ENCODE measurements around the gene ACOXL. TPM values are rescaled to one million over a fixed set of nuclear protein-coding genes. Genes with fewer than 3 reads are reported as not detected.

Gene ACOXL
- total RNA-seq, 1 donor from 2014 or later: not detected

DNA sequence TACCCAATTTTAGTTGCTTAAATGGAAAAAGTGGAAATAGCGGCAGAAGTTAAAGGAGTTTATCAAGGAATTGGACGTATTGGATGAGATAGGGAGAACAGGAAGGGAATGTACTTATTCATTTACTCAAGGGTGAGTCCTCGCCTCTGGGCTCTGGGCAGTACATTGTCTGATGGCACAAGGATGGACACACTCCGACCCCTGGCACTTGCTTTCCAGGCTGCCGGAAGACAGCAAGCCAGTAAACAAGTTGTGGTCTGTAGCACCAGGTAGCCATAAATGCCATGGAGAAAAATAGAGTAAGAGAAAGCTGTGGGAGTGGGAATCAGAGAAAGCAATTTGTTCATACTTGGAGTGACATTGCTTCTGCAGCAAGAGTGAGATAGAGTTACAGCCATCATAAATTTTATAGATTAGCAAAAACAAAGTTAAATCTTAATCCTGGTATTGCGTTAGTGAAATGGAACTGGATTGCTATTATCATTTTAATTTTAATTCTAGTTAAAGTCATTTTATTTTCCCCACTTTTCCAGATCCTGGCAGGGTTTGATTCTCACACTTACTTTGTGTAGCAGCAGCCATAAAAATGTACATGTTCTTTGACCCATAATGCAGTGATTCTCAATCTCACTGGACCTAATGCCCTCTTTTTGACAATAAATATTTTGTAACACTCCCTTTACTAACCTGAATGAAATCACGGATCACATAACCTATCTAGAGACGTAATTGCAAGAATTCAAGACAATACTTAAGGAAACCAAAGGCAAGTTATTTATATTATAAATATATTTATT is 252.5 kb downstream of the ACOXL start:
- no peak for FAIRE-seq
- DNase-seq (ENCODE audit: low spot score in 2 of 2): no peak

DNA sequence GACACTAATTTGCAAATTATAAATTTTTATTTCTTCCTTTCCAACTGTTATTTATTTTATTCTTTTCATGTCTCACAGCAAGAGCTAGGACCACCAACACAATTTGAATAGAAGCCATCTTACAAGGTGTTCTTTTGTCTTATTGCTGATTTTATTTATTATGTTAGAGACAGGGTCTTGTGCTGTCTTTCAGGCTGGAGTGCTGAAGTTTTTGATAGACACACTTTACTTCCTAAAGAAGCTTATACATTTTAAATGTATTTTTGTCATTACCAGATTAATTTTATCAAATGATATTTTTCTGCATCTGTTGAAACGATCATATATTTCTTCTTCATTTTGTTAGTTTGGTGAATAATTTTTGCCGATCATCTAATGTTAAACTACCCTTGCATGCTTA is 258.1 kb downstream of the ACOXL start:
- FAIRE-seq: no peak
- no peak for DNase-seq (ENCODE audit: low spot score in 2 of 2)

DNA sequence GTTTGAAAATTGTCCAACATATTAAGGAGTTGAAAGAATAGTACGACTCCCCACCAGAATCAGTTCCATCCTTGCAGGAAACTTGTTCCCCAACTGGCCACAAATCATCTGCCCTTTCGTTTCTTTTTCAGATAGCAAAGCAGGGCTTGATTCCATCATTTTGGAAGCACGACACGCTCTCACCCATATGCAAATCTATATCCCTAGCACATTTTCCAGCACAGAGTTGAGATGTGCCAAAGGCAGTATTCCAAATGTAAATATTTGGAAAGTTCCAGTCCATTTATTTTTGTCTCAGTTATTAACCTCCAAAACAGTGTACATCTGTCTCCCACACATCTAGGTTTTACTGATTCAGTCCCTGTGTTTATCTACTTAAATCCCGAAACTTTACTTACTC is 259.5 kb downstream of the ACOXL start:
- FAIRE-seq (no peak), DNase-seq (ENCODE audit: low spot score in 2 of 2) (no peak)

DNA sequence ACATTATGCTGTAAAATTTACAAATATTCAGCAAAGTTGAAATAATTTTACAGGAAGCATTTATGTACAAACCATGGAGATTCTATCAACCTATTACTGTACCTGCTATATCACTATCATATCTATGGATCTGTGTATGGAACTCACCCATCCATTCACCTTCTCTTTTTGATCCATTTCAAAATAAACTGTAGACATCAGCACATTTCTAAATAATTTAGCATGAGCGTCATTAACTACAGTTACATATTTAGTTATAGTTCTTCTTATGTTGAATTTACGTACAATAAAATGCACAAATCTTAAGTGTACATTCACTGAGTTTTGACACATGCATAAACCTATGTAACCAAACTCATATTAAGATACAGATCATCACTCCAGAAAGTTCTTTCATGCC is 260.5 kb downstream of the ACOXL start:
- no peak for DNase-seq (ENCODE audit: low spot score in 2 of 2)
- FAIRE-seq: no peak

DNA sequence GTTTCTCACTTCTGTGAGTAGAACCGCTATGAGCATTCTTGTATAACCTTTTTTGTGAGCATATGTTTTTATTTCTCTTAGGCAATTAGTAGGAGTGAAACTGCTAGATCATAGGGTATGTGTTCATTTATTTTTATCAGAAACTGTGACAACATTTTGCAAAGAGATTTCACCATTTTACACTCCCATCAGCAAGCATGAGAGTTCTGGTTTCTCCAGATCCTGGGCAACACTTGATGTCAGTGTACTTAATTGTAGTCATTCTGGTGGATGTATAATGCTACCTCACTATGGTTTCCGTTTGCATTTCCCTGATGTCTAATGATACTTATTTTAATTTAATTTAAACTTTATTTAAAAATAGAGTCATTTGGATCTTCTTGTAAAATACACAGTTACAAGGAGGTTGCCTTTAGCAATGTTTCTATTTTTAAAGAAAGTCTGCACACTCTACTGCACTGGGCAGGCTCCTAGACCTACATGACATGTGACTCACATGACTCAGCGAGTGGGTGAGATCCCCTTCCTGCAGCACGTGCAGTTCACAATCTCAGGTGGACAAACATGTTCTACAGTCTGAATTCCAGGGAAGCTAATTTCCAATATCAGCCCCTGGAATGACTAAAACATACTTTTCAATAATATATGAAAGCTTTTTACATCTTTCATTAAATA is 261.3 kb downstream of the ACOXL start:
- no peak for DNase-seq (ENCODE audit: low spot score in 2 of 2)
- no peak for FAIRE-seq

DNA sequence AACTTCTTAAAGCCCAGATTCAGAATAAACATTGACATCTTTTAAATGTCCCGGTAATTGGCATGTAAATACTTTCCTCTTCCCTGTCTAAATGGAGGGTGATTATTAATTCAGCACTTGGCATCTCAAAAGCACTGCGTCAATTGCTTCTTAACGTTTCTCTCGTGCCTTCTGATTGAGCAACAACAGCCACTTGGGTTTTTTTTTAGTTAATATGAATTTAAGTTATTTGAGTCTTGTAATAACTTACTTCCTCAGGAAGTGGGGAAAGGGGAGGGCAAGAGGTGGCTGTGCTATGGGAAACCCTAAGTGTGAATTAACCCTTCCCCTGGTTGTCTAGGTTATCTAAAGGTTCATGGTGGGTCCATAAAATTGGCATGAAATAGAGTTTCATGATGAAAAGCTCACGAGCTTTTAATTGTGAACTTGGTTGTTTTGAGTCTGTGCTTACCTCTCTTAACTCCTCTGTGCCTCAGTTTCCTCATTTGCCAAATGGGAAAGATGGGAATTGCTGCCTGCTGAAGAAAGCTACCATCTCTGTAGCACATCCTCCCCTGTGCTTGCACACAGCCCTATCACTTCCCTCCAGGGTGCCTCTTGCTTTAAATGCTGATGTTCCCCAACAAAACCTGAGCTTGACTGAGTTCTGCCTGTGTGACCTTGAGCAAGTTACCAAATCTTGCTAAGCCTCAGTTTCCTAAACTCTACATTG is 262.0 kb downstream of the ACOXL start:
- no peak for DNase-seq (ENCODE audit: low spot score in 2 of 2)
- FAIRE-seq: no peak

DNA sequence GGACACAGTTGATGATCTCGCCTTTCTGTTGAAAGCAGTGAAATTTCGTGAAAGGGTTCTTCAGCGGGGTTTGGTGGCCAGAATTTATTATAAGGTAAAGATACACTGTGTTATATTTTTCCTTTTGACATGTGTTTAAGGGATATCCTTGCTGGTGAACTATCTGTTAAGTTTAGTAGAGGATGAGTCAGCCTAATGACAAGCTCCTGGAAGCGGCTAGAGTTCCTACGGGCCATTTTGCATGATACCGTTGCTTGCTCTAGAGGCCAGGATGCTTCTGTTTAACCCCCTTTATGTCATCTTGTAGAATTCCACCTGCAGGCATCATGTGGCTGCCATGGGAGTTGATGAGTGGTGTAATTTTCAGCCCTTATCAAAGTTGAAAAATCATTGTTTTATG is 263.5 kb downstream of the ACOXL start:
- DNase-seq (ENCODE audit: low spot score in 2 of 2) (no peak), FAIRE-seq (no peak)

DNA sequence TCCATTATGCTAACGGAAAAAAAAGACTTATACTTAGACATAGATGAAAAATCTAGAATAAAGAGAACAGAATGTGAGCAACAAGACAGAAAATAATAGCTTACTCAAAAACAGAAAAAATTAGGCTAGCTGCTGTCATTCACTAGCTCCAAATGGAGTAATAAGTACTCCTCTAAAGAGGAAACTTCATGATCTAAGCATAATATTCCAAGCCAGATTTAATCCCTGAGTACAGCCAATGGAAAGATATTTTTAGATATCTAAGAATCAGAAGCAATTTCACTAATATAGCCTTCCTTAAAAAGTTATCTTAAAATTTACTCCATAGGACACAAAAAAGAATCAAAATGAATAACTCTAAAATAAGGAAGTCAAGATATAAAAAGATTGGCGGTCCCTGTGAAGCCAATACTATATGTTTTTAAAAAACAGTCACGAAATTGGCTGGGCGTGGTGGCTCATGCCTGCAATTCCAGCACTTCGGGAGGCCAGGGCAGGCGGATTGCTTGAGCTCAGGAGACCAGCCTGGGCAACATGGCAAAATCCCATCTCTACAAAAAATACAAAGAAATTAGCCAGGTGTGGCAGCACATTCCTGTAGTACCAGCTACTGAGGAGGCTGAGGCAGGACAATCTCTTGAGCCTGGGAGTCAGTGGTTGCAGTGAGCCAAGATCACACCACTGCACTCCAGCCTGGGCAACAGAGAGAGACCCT is 265.1 kb downstream of the ACOXL start:
- DNase-seq (ENCODE audit: low spot score in 2 of 2): no peak
- no peak for FAIRE-seq

DNA sequence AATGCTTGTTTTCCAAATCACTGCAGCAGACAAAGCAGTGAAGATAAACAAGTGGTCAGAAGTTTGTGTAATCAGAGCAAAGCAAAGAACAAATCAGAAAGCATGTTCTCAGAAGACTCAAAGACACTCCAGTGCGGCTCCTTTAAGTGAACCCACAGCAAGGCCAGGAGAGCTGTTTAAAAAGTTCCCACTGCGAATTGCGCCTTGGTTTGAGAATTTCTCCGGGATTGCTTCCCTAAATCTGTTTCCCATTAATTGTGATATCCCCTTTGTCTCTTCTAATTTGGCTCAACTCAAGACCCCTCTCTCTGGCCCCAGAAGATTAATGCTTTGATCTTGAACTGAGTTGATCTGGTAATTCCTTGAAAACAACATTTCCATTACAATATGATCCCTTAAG is 265.9 kb downstream of the ACOXL start:
- no peak for FAIRE-seq
- no peak for DNase-seq (ENCODE audit: low spot score in 2 of 2)

DNA sequence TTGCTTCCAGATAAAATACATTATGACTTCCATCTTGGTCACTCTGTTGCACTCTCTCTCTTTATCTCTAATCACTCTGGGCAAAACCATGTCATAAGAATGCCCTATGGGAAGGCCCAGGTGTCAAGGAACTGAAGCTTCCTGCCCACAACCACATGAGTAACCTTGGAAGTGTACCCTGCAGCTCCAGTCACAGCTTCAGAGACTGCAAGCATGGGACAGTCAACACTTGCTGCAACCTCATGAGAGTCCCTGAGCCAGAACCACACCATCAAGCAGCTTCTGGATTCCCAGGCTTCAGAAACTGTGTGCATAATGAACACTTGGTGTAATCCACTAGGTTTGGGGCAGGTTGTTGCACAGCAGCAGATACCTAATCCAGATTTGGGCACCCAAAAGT is 267.3 kb downstream of the ACOXL start:
- DNase-seq (ENCODE audit: low spot score in 2 of 2) (no peak), FAIRE-seq (no peak)

DNA sequence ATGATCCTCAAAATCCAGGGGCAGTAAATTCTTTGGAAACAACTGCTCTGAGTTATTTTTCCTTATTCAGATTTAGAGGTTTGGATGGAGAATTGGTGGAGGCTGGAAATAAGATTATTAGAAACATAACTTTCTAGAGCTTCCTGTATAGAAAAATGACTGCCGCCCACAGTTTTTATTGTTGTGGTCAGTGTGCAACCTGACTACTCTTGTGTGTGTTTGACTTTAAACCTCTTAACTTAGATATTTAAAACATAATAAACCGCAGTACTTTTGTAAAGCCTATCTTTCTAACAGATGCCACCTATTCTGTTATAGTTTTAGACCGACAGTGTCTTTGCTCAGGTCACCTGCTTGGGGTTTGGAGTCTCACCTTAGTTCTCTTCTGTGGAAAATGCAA is 272.9 kb downstream of the ACOXL start:
- no peak for FAIRE-seq
- DNase-seq (ENCODE audit: low spot score in 2 of 2): no peak

DNA sequence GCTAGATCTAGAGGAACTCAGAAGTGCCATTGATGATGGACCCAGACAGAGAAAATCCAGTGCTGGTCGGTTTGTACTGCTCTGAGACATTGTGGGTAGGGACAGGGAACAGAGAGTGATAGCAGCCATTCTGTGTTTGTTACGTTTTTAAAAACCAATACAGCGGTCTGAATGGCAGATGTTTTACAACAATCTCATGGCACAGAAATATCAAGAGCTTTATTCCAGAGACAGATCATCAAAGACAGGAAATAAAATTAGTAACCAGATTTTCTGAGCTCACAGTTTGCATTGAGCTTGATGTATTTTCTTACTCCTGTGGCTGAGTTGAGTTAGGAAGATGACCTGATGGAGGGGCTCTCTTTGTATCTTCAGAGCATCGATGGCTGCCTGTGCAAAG is 273.4 kb downstream of the ACOXL start:
- FAIRE-seq (no peak), DNase-seq (ENCODE audit: low spot score in 2 of 2) (no peak)

DNA sequence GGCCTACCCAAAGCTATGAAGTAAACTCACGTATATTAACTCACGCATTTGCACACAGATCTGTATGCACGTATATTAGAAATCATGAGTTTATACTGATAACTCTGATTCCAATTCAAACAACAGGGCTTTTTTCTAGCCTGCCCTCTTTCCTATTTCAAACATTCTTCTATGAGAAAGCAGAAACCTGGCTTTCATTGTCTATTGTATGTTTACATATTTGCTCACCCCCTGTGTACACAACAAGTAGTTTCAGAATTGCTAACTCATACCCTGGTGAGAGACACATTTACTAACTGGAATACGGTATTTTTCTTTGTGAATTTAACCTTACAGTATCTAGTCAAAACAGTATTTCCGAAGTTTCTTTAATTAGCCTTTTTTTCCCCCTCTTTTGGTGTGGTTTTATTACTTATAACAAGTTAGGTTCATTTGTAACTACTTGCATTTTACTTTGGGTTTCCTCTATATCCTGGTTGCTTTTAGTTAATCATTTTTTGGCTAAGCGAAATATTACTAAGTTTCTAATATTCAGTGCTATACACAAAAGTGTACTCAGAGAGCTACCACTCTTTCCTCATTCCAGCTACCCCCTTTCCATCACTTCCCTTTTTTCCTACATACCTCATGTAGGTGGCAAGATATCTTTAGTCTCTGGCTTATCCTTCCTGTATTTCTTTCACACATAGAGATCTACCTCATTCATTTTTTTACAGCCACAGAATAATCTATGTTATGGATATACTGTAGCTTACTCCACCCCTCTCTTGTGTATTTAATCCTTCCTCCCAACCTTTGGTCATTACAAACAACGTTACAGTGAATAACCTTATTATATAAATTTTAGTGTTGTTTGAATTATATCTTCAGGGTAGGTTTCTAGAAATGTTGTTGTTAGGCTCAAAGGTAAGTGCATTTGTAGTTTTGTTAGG is 275.6 kb downstream of the ACOXL start:
- FAIRE-seq (no peak), DNase-seq (ENCODE audit: low spot score in 2 of 2) (no peak)

DNA sequence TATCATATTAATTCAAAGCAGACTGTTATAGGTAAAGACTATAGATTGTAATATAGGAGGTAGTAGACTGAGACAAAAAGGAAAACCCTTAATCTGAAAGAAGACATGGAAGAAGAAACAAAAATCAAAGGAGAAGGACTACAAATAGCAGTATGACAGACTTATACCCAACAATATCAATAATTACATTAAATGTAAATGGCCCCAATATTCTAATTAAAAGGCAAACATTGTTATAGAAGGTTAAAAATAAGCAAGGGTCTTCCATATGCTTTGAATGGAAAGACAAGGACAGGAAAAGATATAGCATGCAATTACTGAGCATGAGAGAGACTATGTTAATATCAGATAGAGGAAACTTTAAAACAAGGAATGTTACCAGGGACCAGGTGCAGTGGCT is 278.8 kb downstream of the ACOXL start:
- no peak for FAIRE-seq
- DNase-seq (ENCODE audit: low spot score in 2 of 2): no peak

DNA sequence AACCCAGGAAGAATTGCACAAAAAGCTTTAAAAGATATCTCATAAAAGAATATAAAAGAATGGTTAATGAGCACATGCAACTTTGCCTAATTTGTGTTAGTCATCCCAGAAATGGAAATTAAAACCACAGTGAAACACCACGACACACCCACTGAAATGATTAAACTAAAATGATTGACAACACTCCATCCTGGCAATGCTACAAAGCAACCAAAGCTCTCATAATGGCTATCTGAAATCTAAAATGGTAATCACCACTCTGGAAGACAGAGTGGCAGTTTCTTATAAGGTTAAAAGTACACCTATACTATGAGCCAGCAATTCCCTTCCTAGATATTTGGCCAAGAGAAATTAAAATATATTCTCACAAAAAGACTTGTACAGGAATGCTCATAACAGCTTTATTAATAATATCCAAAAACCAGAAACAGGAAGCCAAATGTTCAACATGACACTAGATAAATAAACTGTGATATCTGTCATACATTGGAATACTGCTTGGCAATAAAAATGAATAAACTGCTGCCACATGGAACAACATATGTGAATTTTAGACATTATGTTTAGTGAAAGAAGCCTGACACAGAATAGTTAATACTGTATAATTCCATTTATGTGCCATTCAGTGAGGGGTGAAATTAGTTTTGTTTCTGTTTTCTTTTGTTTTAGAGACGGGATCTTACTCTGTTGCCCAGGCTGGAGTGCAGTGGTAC is 283.1 kb downstream of the ACOXL start:
- no peak for FAIRE-seq
- DNase-seq (ENCODE audit: low spot score in 2 of 2): no peak

DNA sequence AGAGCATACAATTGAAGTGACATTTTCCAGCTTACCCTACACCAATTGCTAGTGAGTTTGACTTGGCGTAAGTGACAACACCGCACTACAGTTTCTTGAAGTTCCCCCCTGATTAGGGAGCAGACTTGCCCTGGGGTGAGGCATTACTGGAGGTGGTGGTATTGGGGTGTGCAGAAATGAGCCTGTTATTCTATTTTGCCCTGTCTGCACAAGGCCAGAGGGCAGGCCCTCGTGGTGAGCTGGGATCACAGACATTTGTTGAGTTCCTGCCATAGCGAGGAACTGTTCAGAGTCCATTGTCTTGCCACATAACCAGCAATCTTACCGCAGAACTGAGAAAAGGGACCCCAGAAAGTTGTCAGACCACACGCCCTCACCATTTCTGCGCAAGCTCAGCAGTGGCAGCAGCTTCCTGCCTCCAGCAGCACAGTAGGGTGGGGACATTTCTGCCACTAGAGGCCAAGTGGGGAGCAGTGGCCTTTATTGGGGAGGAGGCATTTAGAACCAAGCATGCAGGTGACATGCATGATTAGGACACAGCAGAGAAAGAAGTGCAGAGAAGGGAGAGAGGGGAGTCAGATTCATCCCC is 284.8 kb downstream of the ACOXL start:
- no peak for DNase-seq (ENCODE audit: low spot score in 2 of 2)
- no peak for FAIRE-seq

DNA sequence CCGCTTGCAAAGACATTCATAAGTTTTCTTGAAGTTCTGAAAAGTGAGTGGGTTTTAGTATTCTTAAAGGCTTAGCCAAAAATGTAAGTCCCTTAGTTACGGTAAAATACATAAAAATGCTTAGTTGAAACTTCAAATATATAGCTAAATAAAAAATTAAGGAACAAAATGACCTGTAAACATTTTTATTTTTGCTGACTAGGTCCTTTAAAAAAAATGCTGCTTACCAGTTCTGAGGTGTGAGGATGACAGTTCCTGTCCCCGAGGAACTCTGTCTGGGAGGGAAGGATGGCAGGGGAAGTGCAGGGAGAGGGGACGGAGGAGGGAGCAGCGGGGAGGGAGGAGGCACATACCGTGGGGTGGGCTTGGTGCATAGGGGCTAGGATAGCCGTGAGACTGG is 285.5 kb downstream of the ACOXL start:
- no peak for FAIRE-seq
- DNase-seq (ENCODE audit: low spot score in 2 of 2): no peak

DNA sequence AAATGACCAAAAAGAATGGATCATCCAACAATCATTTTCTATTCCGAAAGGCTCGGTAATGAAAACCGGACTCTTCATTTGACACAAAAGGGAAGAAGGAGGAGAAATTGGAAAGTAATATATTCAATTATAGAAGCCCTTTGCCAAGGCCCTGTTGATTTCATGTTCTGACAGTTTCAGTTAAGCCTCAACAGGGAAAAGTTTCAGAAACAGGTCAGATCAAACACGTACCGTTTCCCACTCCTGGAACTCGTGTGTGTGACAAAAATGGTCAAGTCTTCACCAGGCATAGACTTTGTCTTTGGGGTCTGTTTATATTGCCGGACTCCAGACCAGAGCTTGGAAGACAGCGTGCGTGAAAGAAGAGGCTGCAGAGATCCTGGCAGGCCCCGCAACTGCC is 287.0 kb downstream of the ACOXL start:
- DNase-seq (ENCODE audit: low spot score in 2 of 2) (no peak), FAIRE-seq (no peak)

DNA sequence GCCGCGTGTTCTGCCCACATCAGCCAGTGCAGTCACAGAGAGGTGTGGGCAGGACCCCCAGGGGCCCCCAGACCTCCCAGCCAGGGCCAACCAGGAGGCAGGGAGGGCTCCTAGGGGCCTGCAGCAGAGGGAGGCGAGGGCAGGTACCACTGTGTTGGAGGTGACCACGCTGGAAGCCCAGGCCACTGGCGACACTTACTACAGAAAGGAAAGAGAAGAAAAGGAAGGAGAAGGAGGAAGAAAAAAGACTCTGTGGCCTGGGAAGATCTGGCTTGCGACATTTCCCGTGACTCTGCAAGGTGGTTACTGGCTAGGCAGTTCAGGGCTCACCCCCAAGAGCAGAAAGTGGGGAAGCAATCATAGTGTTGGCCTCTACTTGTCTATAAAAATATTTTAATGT is 290.3 kb downstream of the ACOXL start:
- DNase-seq (ENCODE audit: low spot score in 2 of 2): no peak
- FAIRE-seq: no peak

Data from frontal cortex (tissue), 4 donors.